HL-60 (cell line): ENCODE measurements around the gene ASTN2.
"Not testable (repeated sequence)": the region's sequence is repeated elsewhere in the genome, so short reads cannot be mapped to it uniquely, and the experiment has no call there.

ENCODE experiments used
- DNase-seq, 2 experiments: peaks; one replicate each; pipeline ENCODE4 v3.0.0-alpha.2; 2010 to 2020; ENCODE audit warnings: low read depth in 1 of 2, low spot score in 1 of 2
- H3K27ac ChIP-seq: fragments of 250-450 bp; sonication (Bioruptor Pico); replicated peaks from 2 replicates; pipeline ENCODE4 v1.5.1; 2020; ENCODE audit warnings: mild to moderate bottlenecking, moderate library complexity
- H3K27me3 ChIP-seq: fragments of 250-450 bp; sonication (Bioruptor Pico); 2 replicates; pipeline ENCODE4 v1.5.1; 2021; ENCODE audit warnings: mild to moderate bottlenecking, moderate library complexity; ENCODE audit not compliant: insufficient read depth, poor library complexity, severe bottlenecking
- H3K4me3 ChIP-seq: replicated peaks from 2 replicates; pipeline ENCODE4 v1.5.1; 2011; ENCODE audit warnings: mild to moderate bottlenecking, control low read depth, low read length; ENCODE audit not compliant: insufficient read depth
- GABPA ChIP-seq: IDR thresholded peaks from 2 replicates; pipeline ENCODE4 v1.6.1; 2012; ENCODE audit warnings: low read depth
- POLR2AphosphoS5 ChIP-seq: IDR thresholded peaks from 2 replicates; pipeline ENCODE4 v1.6.1; 2012; ENCODE audit warnings: low read depth
- SPI1 ChIP-seq: IDR thresholded peaks from 2 replicates; pipeline ENCODE4 v1.6.1; 2012; ENCODE audit warnings: low read depth, mild to moderate bottlenecking, borderline replicate concordance
- TF ChIP-seq, protein P1 (sequence below): IDR thresholded peaks from 2 replicates; pipeline ENCODE4 v1.6.1; 2012; ENCODE audit warnings: low read depth; ENCODE audit not compliant: insufficient replicate concordance
- TF ChIP-seq, protein P2 (sequence below): IDR thresholded peaks from one replicate; pipeline ENCODE4 v1.5.1; 2011; ENCODE audit warnings: low read length, control low read depth, inconsistent platforms; ENCODE audit not compliant: insufficient read depth

ASTN2 gene

DNA sequence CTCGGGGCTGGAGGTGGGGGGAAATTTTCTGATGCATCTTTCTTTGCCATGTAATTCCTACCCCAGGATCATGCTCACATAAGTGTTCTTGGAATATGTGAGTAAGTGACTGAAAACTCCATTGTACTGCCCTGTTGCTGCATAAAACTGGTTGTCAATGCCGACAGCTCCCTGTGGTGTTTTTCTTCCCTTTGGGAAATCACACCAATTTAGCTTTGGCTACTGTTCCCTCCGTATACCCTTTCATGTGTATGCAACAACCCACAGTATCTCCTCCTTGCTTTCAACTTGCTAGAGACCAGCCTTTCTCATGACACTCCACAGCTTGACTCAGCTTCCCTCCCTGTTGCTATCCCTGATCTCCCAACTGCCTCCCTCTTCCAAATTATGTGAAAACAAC lies 487.1 kb downstream of the ASTN2 start:
- TF ChIP-seq, protein P1, sequence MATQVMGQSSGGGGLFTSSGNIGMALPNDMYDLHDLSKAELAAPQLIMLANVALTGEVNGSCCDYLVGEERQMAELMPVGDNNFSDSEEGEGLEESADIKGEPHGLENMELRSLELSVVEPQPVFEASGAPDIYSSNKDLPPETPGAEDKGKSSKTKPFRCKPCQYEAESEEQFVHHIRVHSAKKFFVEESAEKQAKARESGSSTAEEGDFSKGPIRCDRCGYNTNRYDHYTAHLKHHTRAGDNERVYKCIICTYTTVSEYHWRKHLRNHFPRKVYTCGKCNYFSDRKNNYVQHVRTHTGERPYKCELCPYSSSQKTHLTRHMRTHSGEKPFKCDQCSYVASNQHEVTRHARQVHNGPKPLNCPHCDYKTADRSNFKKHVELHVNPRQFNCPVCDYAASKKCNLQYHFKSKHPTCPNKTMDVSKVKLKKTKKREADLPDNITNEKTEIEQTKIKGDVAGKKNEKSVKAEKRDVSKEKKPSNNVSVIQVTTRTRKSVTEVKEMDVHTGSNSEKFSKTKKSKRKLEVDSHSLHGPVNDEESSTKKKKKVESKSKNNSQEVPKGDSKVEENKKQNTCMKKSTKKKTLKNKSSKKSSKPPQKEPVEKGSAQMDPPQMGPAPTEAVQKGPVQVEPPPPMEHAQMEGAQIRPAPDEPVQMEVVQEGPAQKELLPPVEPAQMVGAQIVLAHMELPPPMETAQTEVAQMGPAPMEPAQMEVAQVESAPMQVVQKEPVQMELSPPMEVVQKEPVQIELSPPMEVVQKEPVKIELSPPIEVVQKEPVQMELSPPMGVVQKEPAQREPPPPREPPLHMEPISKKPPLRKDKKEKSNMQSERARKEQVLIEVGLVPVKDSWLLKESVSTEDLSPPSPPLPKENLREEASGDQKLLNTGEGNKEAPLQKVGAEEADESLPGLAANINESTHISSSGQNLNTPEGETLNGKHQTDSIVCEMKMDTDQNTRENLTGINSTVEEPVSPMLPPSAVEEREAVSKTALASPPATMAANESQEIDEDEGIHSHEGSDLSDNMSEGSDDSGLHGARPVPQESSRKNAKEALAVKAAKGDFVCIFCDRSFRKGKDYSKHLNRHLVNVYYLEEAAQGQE: no peak
- TF ChIP-seq, protein P2, sequence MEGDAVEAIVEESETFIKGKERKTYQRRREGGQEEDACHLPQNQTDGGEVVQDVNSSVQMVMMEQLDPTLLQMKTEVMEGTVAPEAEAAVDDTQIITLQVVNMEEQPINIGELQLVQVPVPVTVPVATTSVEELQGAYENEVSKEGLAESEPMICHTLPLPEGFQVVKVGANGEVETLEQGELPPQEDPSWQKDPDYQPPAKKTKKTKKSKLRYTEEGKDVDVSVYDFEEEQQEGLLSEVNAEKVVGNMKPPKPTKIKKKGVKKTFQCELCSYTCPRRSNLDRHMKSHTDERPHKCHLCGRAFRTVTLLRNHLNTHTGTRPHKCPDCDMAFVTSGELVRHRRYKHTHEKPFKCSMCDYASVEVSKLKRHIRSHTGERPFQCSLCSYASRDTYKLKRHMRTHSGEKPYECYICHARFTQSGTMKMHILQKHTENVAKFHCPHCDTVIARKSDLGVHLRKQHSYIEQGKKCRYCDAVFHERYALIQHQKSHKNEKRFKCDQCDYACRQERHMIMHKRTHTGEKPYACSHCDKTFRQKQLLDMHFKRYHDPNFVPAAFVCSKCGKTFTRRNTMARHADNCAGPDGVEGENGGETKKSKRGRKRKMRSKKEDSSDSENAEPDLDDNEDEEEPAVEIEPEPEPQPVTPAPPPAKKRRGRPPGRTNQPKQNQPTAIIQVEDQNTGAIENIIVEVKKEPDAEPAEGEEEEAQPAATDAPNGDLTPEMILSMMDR: no peak
- no peak for TF ChIP-seq POLR2AphosphoS5
- no peak for TF ChIP-seq SPI1
- TF ChIP-seq GABPA: no peak
- no peak overlapping the region for H3K4me3 ChIP-seq
- H3K27me3 ChIP-seq: no peaks in the 10 kb centered on the region
- DNase-seq: no peak
- no peak overlapping the region for H3K27ac ChIP-seq

DNA sequence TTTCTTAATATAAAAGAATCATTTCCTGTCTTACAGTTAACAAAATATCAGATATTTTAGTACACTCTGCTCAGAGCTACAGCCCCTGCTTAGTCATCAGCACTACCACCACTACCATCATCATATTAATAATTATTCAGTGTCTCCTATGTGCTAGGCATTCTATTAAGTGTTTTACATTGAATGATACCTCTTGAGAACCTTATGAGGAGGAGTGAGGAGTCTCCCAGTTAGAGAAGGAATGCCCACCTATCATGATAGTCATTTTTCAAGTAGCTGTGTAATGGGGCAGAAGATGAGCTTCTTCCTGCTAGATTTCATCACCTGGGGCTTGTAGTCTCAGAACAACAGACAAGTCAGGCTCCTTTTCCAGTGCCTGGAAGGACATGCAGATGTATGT lies 489.7 kb downstream of the ASTN2 start:
- TF ChIP-seq, protein P1: no peak
- TF ChIP-seq POLR2AphosphoS5 (no peak), GABPA (no peak), SPI1 (no peak)
- TF ChIP-seq, protein P2: no peak
- no peak overlapping the region for H3K27ac ChIP-seq

DNA sequence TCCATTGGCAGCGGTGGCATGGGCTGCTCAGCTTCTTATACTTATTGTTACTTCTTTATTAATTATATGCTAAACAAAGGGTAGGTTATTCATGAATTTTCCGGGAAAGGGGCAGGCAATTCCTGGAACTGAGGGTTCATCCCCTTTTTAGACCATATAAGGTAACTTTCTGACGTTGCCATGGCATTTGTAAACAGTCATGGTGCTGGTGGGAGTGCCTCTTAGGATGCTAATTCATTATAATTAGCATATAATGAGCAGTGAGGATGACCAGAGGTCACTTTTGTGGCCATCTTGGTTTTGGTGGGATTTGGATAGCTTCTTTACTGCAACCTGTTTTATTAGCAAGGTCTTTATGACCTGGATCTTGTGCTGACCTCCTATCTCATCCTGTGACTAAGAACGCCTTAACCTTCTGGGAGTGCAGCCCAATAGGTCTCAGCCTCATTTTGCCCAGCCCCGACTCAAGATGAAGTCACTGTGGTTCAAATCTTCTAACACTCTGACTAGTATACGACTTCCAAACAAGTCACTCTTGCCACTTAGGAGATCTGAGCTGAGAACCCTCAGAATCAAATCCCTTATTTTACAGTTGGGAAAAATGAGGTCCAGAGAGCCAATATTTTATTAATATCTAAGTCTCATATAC lies 490.3 kb downstream of the ASTN2 start:
- Histone ChIP-seq H3K4me3 (no peak overlapping the region), H3K27me3 (no peaks in the 10 kb centered on the region), H3K27ac (no peak overlapping the region)
- DNase-seq: no peak
- TF ChIP-seq SPI1 (no peak), POLR2AphosphoS5 (no peak), GABPA (no peak)
- TF ChIP-seq, protein P2: no peak
- TF ChIP-seq, protein P1: no peak

More for the DNA sequence above, 489.7 kb downstream of the ASTN2 start:
- H3K4me3 ChIP-seq: no peak overlapping the region
- no peaks in the 10 kb centered on the region for H3K27me3 ChIP-seq
- no peak for DNase-seq

DNA sequence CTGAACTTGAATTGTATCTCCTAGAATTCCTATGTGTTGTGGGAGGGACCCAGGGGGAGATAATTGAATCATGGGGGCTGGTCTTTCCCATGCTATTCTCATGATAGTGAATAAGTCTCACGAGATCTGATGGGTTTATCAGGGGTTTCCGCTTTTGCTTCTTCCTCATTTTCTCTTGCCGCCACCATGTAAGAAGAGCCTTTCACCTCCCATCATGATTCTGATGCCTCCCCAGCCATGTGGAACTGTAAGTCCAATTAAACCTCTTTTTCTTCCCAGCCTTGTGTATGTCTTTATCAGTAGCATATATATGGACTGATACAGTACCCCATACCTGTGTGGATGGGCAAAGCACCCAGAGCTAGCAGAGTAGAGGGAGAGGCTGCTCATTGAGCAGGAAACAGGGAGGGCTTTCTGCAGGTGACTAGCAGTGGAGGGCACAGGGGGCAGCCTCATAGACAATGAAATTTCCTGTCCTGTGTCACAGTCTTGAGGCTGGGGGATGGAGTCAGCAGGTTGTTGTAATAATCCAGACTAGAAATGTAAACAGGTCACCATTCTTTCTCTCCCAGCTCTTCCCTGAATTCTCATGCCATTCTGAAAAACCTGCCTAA lies 496.9 kb downstream of the ASTN2 start:
- H3K27me3 ChIP-seq, H3K4me3 ChIP-seq, H3K27ac ChIP-seq, DNase-seq: not testable (repeated sequence)
